B cell (primary cell): ENCODE data around the gene TRAF3. TPM values are rescaled to one million over a fixed set of nuclear protein-coding genes. Genes with fewer than 3 reads are reported as not detected.

ENCODE experiments used
- ATAC-seq: fragments of 200-7000 bp; cut with Tn5 transposase; one replicate; pipeline ENCODE4 v1.10.0; 2021; ENCODE audit warnings: low read depth, mild to moderate bottlenecking, moderate number of reproducible peaks, moderate library complexity
- CTCF ChIA-PET: fragments of 350-600 bp; sonication (Branson Sonifier 250); formaldehyde crosslinking; loops from one replicate; lab custom pipeline; 2021; ENCODE audit warnings: antibody characterized with exemption, inconsistent platforms; lab: Charles Lee
- POLR2A ChIA-PET: fragments of 350-600 bp; sonication (Branson Sonifier 250); formaldehyde crosslinking; loops from one replicate; lab custom pipeline; 2021; ENCODE audit warnings: antibody characterized with exemption; lab: Charles Lee
- DNase-seq: peaks from one replicate; pipeline ENCODE4 v3.0.0; 2013
- H2AFZ ChIP-seq: 2 replicates; pipeline ENCODE4 v1.6.1; 2012; ENCODE audit warnings: mild to moderate bottlenecking, low read depth, low read length; ENCODE audit not compliant: insufficient read depth, poor library complexity, severe bottlenecking
- H3K27ac ChIP-seq, 2 donors: 1 replicate in 1 of 2; 2 replicates in 1 of 2; pipeline ENCODE4 v1.5.1; 2012 to 2013; ENCODE audit warnings: low read length in 2 of 2, mild to moderate bottlenecking in 2 of 2, moderate library complexity in 1 of 2
- H3K27me3 ChIP-seq, 4 experiments: fragments of 200-600 bp in 1 of 4; sonication (generic) in 1 of 4; replicated peaks in 1 of 4; 1 replicate in 2 of 4; 2 replicates in 2 of 4; pipeline versions ENCODE4 v1.6.1 to v1.7.0; 2013 to 2016; ENCODE audit warnings: low read length in 3 of 4, mild to moderate bottlenecking in 2 of 4, mixed read lengths in 1 of 4, moderate library complexity in 1 of 4; ENCODE audit not compliant: insufficient read depth in 4 of 4, control insufficient read depth in 3 of 4; ENCODE audit errors: control extremely low read depth in 1 of 4
- H3K36me3 ChIP-seq, 2 experiments: replicated peaks in 1 of 2; 1 replicate in 1 of 2; 2 replicates in 1 of 2; pipeline versions ENCODE4 v1.6.1 to v1.7.1; 2013; ENCODE audit warnings: low read length in 1 of 2; ENCODE audit not compliant: insufficient read depth in 2 of 2, control insufficient read depth in 1 of 2; ENCODE audit errors: control extremely low read depth in 1 of 2, extremely low read depth in 1 of 2
- H3K4me1 ChIP-seq, 2 donors: fragments of 200-600 bp in 1 of 2; sonication (generic) in 1 of 2; 1 replicate in 1 of 2; 2 replicates in 1 of 2; pipeline versions ENCODE4 v1.5.1 to v1.6.1; 2013 to 2017; ENCODE audit warnings: low read length in 2 of 2; ENCODE audit not compliant: control insufficient read depth in 2 of 2, insufficient read depth in 2 of 2
- H3K4me2 ChIP-seq: replicated peaks from 2 replicates; pipeline ENCODE3; 2012; ENCODE audit warnings: mild to moderate bottlenecking, low read depth, low read length; ENCODE audit not compliant: poor library complexity, severe bottlenecking
- H3K4me3 ChIP-seq, 5 experiments: fragments of 200-600 bp in 1 of 5; sonication (generic) in 1 of 5; 1 replicate in 3 of 5; 2 replicates in 2 of 5; pipeline versions ENCODE4 v1.5.1 to v1.7.0; 2011 to 2016; ENCODE audit warnings: low read length in 4 of 5, mild to moderate bottlenecking in 4 of 5, low read depth in 2 of 5, control low read depth in 1 of 5, moderate library complexity in 1 of 5; ENCODE audit not compliant: insufficient read depth in 1 of 5; ENCODE audit errors: control extremely low read depth in 1 of 5, extremely low read depth in 1 of 5
- H3K79me2 ChIP-seq: fragments of 200-600 bp; sonication (generic); one replicate; pipeline ENCODE4 v1.6.0; 2016; ENCODE audit warnings: low read length; ENCODE audit not compliant: control insufficient read depth, insufficient read depth
- H3K9ac ChIP-seq: fragments of 200-600 bp; sonication (generic); 2 replicates; pipeline ENCODE4 v1.6.1; 2017; ENCODE audit warnings: mild to moderate bottlenecking, low read length, moderate library complexity
- H3K9me3 ChIP-seq, 3 donors: one replicate each; pipeline versions ENCODE4 v1.6.1 to v1.7.1; 2013; ENCODE audit warnings: low read length in 2 of 3; ENCODE audit not compliant: control insufficient read depth in 2 of 3, insufficient read depth in 1 of 3; ENCODE audit errors: control extremely low read depth in 1 of 3
- H4K20me1 ChIP-seq: 2 replicates; pipeline ENCODE4 v1.6.0; 2012; ENCODE audit warnings: mild to moderate bottlenecking, low read length; ENCODE audit not compliant: insufficient read depth, control insufficient read depth, poor library complexity, severe bottlenecking
- H3K27ac Mint-ChIP-seq: one replicate; pipeline ENCODE4 v1.8.0; 2021; ENCODE audit warnings: mixed read lengths
- H3K27me3 Mint-ChIP-seq: one replicate; pipeline ENCODE4 v1.8.0; 2021; ENCODE audit warnings: mixed read lengths
- H3K4me1 Mint-ChIP-seq: one replicate; pipeline ENCODE4 v1.8.0; 2021; ENCODE audit warnings: mixed read lengths
- H3K4me3 Mint-ChIP-seq: one replicate; pipeline ENCODE4 v1.8.0; 2021; ENCODE audit warnings: mixed read lengths
- H3K9me3 Mint-ChIP-seq: one replicate; pipeline ENCODE4 v1.8.0; 2022; ENCODE audit warnings: mixed read lengths; ENCODE audit not compliant: insufficient read depth
- EZH2 ChIP-seq: IDR thresholded peaks from 2 replicates; pipeline ENCODE4 v1.6.1; 2012; ENCODE audit warnings: borderline replicate concordance, low read depth, mild to moderate bottlenecking, moderate library complexity, low read length; ENCODE audit not compliant: insufficient read depth, poor library complexity, severe bottlenecking
- WGBS: methylation state at CpG from one replicate; pipeline ENCODE4 v1.1.5; 2013; ENCODE audit warnings: missing lambda C conversion rate; ENCODE audit not compliant: insufficient coverage; 5-methylcytosine and 5-hydroxymethylcytosine counted together
- intact Hi-C: fragments of 100-400 bp; cut with micrococcal nuclease; formaldehyde crosslinking; loops from one replicate; pipeline ENCODE4 v1.10.0; 2022
- polyA plus RNA-seq: library from polyadenylated mRNA; depleted of rRNA; stranded (reverse); fragments of >200 nt; gene quantifications from 2 replicates; pipeline ENCODE4 v1.2.3, GENCODE V29; 2012
- total RNA-seq, 2 donors: library from RNA; stranded (reverse); fragments of 120-200 nt in 1 of 2; gene quantifications; 1 replicate in 1 of 2; 2 replicates in 1 of 2; pipeline versions ENCODE4 v1.2.3 to v1.2.4, GENCODE V29; 2013 to 2022
- TF ChIP-seq, protein P1 (sequence below): fragments of 200-600 bp; IDR thresholded peaks from one replicate; pipeline ENCODE4 v1.8.0; 2022; ENCODE audit warnings: antibody characterized with exemption, mild to moderate bottlenecking

Gene TRAF3
- total and polyA plus RNA-seq, 2 donors (not counting 1 experiment from before 2014, with no cell fraction given), result 42.8 to 89.8 TPM

DNA sequence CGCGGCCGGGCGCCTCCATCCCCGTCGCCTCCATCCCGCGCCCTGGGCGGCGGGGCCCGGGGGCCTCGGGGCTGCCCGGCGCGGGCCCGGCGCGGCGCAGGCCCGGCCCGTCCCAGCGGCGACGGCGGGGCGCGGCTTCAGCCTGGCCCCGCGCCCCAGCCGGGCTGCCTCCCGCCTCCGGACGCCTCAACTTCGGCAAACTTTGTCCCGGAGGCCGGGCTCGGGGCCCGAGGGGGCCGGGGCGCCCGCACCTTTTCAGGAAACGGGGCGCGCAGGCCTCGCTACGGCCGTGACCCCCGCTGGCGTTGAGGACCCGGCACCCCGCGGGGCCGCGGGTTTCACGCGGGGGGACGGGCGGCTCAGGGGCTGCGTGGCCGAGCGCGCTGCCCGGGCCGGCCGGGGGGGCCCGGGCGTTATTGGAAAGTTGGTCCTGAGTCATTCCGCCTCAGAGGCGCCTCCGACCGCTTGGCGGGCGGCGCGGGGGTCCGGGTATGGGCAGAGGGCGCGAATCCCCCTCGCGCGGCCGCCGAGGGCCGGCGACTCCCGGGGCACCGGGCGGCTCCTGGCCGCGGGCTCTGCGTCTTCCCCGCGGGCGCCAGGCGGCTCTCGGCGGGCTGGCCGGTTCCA, 575 bp downstream of the TRAF3 start:
- Histone ChIP-seq H3K4me3 (peak overlapping the region; percentile 57 to 90 (median 83)), H3K4me2 (peak overlapping the region; percentile 90), H3K27ac (peak overlapping the region; percentile 82 to 94), H3K79me2 (peaks cover 55% of the 10 kb centered on the region), H3K4me1 (peaks cover 68 to 80% of the 10 kb centered on the region in 2 donors), H2AFZ (no peak overlapping the region), H4K20me1 (peaks cover 42% of the 10 kb centered on the region), H3K27me3 (no peaks in the 10 kb centered on the region), H3K36me3 (peaks cover 0 to 10% of the 10 kb centered on the region in 2 experiments), H3K9me3 (no peaks in the 10 kb centered on the region), H3K9ac (peak overlapping the region; percentile 95)
- ATAC-seq (peak; percentile 25), DNase-seq (no peak)
- no peak for TF ChIP-seq EZH2
- TF ChIP-seq, protein P1, sequence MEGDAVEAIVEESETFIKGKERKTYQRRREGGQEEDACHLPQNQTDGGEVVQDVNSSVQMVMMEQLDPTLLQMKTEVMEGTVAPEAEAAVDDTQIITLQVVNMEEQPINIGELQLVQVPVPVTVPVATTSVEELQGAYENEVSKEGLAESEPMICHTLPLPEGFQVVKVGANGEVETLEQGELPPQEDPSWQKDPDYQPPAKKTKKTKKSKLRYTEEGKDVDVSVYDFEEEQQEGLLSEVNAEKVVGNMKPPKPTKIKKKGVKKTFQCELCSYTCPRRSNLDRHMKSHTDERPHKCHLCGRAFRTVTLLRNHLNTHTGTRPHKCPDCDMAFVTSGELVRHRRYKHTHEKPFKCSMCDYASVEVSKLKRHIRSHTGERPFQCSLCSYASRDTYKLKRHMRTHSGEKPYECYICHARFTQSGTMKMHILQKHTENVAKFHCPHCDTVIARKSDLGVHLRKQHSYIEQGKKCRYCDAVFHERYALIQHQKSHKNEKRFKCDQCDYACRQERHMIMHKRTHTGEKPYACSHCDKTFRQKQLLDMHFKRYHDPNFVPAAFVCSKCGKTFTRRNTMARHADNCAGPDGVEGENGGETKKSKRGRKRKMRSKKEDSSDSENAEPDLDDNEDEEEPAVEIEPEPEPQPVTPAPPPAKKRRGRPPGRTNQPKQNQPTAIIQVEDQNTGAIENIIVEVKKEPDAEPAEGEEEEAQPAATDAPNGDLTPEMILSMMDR, result no peak
- under 1% methylated on average over 98 of the region's 98 CpGs for WGBS
- Mint-ChIP-seq H3K27ac (peak overlapping the region; percentile 92), H3K27me3 (no peaks in the 10 kb centered on the region), H3K4me1 (peaks cover 65% of the 10 kb centered on the region), H3K4me3 (peak overlapping the region; percentile 91), H3K9me3 (no peaks in the 10 kb centered on the region)
- CTCF ChIA-PET, result interaction anchor here (1.3 kb wide), 1 partner anchor 29 kb away, joined by 3 read pairs; no protein-coding TSS in a partner anchor
- intact Hi-C loops, result loop anchor here (1.0 to 10.0 kb wide), 4 partner anchors 10 to 1069 kb away; partner anchors contain the start of genes CDC42BPB and PPP1R13B
- POLR2A ChIA-PET, result interaction anchor here (0.6 to 0.8 kb wide), 2 partner anchors 30 to 87 kb away, joined by 3 to 4 read pairs; no protein-coding TSS in a partner anchor
